Mucosa of stomach (tissue), 1 donor: ENCODE measurements around the gene MIB2.
"Not testable (repeated sequence)": the region's sequence is repeated elsewhere in the genome, so short reads cannot be mapped to it uniquely, and the experiment has no call there.

Experiments
- H3K27me3 ChIP-seq: one replicate; pipeline ENCODE4 v1.7.0; 2013; ENCODE audit warnings: mild to moderate bottlenecking, low read length; ENCODE audit not compliant: control insufficient read depth, insufficient read depth
- H3K36me3 ChIP-seq: one replicate; pipeline ENCODE4 v1.7.0; 2013; ENCODE audit warnings: low read length; ENCODE audit not compliant: control insufficient read depth, insufficient read depth
- H3K4me1 ChIP-seq: one replicate; pipeline ENCODE4 v1.7.0; 2013; ENCODE audit warnings: mild to moderate bottlenecking, low read length; ENCODE audit not compliant: control insufficient read depth, insufficient read depth
- H3K4me3 ChIP-seq: one replicate; pipeline ENCODE4 v1.7.0; 2013; ENCODE audit warnings: low read length
- H3K9ac ChIP-seq: one replicate; pipeline ENCODE4 v1.7.0; 2013; ENCODE audit warnings: mild to moderate bottlenecking, low read length, moderate library complexity
- H3K9me3 ChIP-seq: one replicate; pipeline ENCODE4 v1.7.0; 2013; ENCODE audit warnings: mild to moderate bottlenecking, low read length, moderate library complexity; ENCODE audit not compliant: control insufficient read depth
- donor health status: Pancreatic carcinoma.

The MIB2 gene

DNA sequence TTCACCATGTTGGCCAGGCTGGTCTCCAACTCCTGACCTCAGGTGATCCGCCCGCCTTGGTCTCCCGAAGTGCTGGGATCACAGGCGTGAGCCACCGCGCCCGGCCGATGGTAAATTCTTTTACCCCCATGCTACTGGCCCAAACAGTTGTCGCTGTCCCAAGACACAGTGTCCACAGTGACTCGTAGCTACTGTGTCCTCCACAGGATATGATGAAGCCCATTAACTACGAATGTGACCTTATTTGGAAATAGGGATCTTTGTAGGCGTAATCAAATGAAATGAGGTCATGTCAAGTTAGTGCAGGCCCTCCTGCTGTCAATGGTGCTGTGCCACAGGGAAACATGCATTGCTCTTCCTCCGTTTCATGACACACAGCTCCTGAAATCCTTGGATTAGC lies 23.8 kb upstream of the MIB2 start:
- H3K4me1 ChIP-seq = no peaks in the 10 kb centered on the region
- no peaks in the 10 kb centered on the region for H3K36me3 ChIP-seq
- H3K9me3 ChIP-seq = no peaks in the 10 kb centered on the region
- H3K27me3 ChIP-seq = peaks cover 17% of the 10 kb centered on the region
- no peak overlapping the region for H3K9ac ChIP-seq
- no peak overlapping the region for H3K4me3 ChIP-seq

- H3K36me3 ChIP-seq = no peaks in the 10 kb centered on the region
- no peak overlapping the region for H3K9ac ChIP-seq
- no peak overlapping the region for H3K4me3 ChIP-seq
- peaks cover 34% of the 10 kb centered on the region for H3K27me3 ChIP-seq
- H3K4me1 ChIP-seq = peaks cover 3% of the 10 kb centered on the region
- H3K9me3 ChIP-seq = no peaks in the 10 kb centered on the region
Observed at GRCh38 chr1:1593834-1594601, 21.3 kb upstream of the MIB2 start.

DNA sequence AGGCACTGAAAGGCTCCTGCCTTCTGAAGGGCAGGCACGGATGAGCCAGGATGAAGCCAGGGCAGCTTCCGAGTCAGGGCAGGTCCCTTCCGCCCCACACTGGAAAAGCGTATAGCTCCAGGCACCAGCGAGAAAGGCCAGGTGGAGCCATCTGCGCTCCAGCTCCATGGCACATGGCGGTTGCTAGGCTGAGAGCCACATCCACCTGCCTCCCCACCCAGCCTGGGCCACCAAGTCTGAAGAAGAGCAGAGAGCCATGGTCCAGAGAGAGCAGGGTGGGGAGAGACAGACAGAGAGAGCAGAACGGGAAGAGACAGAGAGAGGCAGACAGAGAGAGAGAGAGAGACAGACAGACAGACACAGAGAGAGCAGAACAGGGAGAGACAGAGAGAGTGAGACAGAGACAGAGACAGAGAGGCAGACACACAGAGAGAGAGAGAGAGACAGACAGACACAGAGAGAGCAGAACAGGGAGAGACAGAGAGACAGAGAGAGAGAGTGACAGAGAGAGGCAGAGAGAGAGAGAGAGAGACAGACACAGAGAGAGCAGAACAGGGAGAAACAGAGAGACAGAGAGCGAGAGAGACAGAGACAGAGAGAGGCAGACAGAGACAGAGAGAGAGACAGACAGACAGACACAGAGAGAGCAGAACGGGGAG lies 20.6 kb upstream of the MIB2 start:
- Histone ChIP-seq H3K27me3 (peaks cover 38% of the 10 kb centered on the region), H3K36me3 (no peaks in the 10 kb centered on the region), H3K9me3 (no peaks in the 10 kb centered on the region)

GRCh38 chr1:1595341-1595740 lies 20.0 kb upstream of the MIB2 start:
- not testable (repeated sequence) for H3K4me3 ChIP-seq, H3K36me3 ChIP-seq, H3K4me1 ChIP-seq, H3K9me3 ChIP-seq, H3K9ac ChIP-seq
- H3K27me3 ChIP-seq = peaks cover 39% of the 10 kb centered on the region

More for the DNA sequence above, 20.6 kb upstream of the MIB2 start:
- no peak overlapping the region for H3K4me3 ChIP-seq
- peaks cover 7% of the 10 kb centered on the region for H3K4me1 ChIP-seq
- H3K9ac ChIP-seq = no peak overlapping the region

- H3K27me3 ChIP-seq = peaks cover 50% of the 10 kb centered on the region
- H3K9ac ChIP-seq = no peak overlapping the region
- H3K4me1 ChIP-seq = peaks cover 7% of the 10 kb centered on the region
- no peaks in the 10 kb centered on the region for H3K36me3 ChIP-seq
- H3K9me3 ChIP-seq = no peaks in the 10 kb centered on the region
- H3K4me3 ChIP-seq = no peak overlapping the region
Observed at GRCh38 chr1:1596493-1597274, 18.6 kb upstream of the MIB2 start.

DNA sequence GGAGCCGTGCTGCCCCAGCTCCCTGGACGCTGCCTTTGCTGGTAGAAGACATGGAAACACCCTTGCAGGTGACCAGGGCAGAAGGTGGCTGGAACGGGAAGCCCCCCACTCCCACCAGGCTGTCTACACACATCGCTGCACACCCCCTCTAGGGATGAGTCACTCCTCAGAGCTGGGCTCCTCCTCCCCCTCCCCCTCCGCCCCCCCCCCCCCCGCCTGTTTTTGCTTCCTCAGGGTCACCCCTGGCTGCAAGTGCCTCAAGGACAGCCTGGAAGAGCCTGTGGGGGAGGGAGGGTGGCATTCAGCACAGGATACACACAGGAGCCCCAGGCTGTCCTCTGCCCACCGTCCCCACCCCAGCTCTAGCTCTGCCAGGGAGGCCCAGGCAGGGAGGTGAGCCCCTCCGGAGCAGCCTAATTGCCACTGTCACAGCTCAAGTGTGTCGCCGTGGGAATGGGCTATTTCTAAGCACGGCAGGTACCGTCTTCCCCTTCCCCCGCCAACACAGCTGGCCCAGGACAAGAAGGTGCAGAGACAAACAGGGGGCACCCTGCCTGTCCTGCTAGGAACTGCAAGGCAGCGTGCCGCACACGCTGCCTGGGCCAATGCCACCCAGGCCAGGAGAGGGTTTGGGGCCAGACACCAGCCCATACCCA lies 17.9 kb upstream of the MIB2 start:
- no peak overlapping the region for H3K9ac ChIP-seq
- peaks cover 7% of the 10 kb centered on the region for H3K4me1 ChIP-seq
- no peaks in the 10 kb centered on the region for H3K36me3 ChIP-seq
- no peaks in the 10 kb centered on the region for H3K9me3 ChIP-seq
- peaks cover 56% of the 10 kb centered on the region for H3K27me3 ChIP-seq
- H3K4me3 ChIP-seq = no peak overlapping the region

GRCh38 chr1:1598051-1598719 lies 17.1 kb upstream of the MIB2 start:
- H3K4me3 ChIP-seq = no peak overlapping the region
- H3K36me3 ChIP-seq = no peaks in the 10 kb centered on the region
- H3K9ac ChIP-seq = no peak overlapping the region
- H3K4me1 ChIP-seq = peaks cover 7% of the 10 kb centered on the region
- H3K9me3 ChIP-seq = no peaks in the 10 kb centered on the region
- H3K27me3 ChIP-seq = peaks cover 56% of the 10 kb centered on the region

DNA sequence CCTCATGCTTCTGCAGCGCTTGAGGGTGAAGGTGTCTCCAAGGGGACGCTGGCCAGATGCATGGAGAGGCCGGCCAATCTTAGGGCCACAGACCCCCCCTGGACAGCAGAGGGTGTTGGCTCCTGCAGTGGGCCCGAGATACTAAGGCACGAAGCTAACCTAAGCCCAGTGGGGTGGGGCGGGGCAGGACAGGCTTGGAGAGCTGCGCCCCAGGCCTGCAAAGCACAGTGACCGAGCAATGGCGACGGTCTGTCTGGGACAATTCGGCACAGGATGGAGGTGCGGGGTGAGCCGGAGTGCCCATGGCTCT lies 16.6 kb upstream of the MIB2 start:
- Histone ChIP-seq H3K4me1 (peaks cover 7% of the 10 kb centered on the region), H3K27me3 (peaks cover 56% of the 10 kb centered on the region), H3K9me3 (no peaks in the 10 kb centered on the region), H3K36me3 (no peaks in the 10 kb centered on the region), H3K9ac (no peak overlapping the region), H3K4me3 (no peak overlapping the region)

DNA sequence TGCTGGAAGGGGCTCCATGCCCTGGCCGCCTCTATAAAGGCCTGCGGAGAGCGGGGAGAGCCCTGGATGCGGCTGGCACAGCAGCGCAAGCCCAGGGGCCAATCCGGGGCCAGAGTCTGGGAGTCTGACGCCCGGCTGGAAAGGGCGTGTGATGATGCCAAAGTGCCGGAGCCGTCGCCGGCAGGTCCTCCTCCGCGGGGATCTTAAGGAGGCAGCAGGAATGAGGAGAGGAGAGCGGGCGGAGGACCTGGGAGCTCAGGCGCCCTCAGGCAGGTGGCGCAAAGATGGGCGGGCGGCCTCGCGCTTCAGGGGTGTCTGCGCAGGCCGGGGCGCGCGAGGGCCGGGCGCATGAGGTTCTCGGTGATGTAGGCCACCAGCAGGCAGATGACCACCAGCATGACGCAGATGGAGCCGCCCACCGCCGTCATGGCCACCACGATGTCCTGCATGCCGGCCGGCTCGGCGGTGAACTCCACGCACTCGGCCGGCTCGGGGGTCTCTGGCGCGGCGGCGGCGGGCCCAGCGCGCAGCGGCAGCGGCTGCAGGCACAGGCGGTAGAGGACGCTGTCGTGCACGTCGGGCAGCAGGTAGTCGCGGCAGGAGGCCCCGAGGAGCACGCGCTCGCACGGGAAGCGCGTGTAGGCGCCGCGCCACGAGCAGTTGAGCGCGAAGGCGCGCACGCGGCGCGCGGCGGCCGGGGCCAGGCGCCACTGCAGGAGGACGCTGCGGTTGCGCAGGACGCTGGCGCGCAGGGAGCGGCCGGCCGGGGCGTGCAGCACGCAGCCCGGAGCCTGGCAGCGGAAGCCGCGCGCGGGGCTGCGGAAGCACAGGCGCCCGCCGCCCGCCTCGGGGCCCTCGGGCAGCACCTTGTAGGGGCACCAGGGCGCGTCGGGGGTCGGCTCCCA lies 16.0 kb upstream of the MIB2 start:
- H3K9ac ChIP-seq = no peak overlapping the region
- H3K4me3 ChIP-seq = no peak overlapping the region
- no peaks in the 10 kb centered on the region for H3K9me3 ChIP-seq
- peaks cover 56% of the 10 kb centered on the region for H3K27me3 ChIP-seq
- H3K4me1 ChIP-seq = peaks cover 7% of the 10 kb centered on the region
- no peaks in the 10 kb centered on the region for H3K36me3 ChIP-seq

DNA sequence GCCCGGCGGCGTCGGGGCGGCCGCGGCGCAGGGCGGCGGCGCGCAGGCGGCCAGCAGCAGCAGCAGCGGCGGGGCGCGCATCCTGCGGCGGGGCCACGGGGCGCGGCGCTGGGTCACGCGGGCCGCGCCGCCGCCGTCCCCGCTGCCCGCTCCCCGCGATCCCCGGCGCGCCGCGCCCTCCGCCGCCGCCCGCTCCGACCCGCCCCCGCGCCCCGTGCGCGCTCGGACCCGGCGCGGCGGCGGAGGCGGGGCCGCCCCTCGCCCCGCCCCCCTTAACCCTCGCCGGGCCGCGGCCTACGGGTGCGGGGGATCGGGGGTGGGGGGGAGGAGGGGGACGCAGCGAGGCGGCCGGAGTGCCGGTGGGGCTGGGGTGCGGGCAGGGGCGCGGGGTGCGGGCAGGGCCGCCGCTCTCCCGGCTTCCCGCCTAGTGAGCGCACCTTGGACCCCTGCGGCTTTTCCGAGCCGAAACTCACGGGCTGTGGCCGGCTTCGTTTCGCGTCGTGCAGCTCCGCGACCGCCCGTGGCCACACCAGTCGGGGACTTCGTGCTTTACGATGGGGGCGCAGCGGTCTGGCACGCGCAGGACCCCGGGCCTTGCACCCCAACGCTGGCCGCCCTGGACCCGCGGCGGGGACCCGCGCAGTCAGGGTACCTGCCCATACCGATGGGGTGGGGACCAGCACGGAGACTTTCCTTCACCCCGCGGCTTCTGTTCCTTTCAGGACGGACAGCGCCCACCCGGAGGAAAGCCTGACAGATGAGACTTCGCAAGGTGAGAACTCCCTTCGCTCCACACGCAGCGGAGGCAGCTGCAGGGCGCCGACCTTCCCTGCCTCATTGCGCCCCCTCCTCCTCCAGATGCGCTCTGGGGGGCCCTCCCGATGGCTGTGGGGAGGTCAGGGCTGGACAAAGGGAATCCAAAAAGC lies 15.1 kb upstream of the MIB2 start, which contains the start of gene FNDC10:
TSS of gene FNDC10 (minus strand) at position 201 of the 926 bp plus-strand sequence. CDS start at position 81, 120 bp downstream.
- Histone ChIP-seq H3K36me3 (no peaks in the 10 kb centered on the region), H3K27me3 (peaks cover 48% of the 10 kb centered on the region), H3K4me1 (peaks cover 7% of the 10 kb centered on the region), H3K9ac (no peak within 1 kb of the TSS), H3K9me3 (no peaks in the 10 kb centered on the region), H3K4me3 (no peak within 1 kb of the TSS)
